Brain microvascular endothelial cell (primary cell): ENCODE results near the gene MRPS15.

Experiments used
- DNase-seq: peaks from one replicate; pipeline ENCODE4 v3.0.0-alpha.2; 2020
- H3K27ac ChIP-seq: fragments of 250-450 bp; sonication (Bioruptor Pico); 2 replicates; pipeline ENCODE4 v1.5.1; 2020; ENCODE audit warnings: mild to moderate bottlenecking, moderate library complexity
- H3K27me3 ChIP-seq: fragments of 250-450 bp; sonication (Bioruptor Pico); replicated peaks from 2 replicates; pipeline ENCODE4 v1.5.1; 2020; ENCODE audit warnings: mild to moderate bottlenecking
- H3K36me3 ChIP-seq: fragments of 250-450 bp; sonication (Bioruptor Pico); replicated peaks from 2 replicates; pipeline ENCODE4 v1.5.1; 2020; ENCODE audit warnings: mild to moderate bottlenecking
- H3K4me3 ChIP-seq: 2 replicates; pipeline ENCODE4 v1.5.1; 2011; ENCODE audit warnings: low read depth, mild to moderate bottlenecking, control low read depth, low read length, moderate library complexity
- CTCF ChIP-seq: IDR thresholded peaks from 2 replicates; pipeline ENCODE4 v1.5.1; 2011; ENCODE audit warnings: low read depth, mild to moderate bottlenecking, moderate library complexity, low read length, control low read depth, inconsistent platforms; ENCODE audit errors: missing control alignments
- in situ Hi-C: cut with HindIII; loops from 2 replicates; pipeline ENCODE4 v1.10.0; 2017; ENCODE audit warnings: low sequenced_read_pairs, low pct_ligation_motif_present

MRPS15 gene

DNA sequence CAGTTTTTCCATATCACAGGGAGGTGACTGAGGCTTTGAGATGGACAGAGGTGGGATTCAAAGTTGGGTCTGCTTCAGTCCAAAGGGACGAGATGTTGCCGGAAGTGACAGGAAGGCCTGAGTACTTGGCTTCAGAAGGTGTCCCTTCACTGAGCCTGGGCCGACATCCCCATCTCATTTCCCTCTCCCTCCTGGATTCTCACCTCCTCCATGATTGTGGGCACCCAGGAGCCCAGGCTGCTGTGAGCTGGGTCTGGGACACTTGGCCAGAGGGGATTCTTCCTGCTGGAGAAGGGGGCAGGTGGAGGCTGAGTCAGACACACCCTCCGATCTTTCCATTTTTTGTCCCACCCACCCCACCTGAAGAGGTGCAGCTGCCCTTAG is 2.8 kb upstream of the MRPS15 start:
- DNase-seq = no peak
- Histone ChIP-seq H3K27ac (no peak overlapping the region), H3K27me3 (no peaks in the 10 kb centered on the region), H3K36me3 (peaks cover 2% of the 10 kb centered on the region), H3K4me3 (no peak overlapping the region)
- no peak for TF ChIP-seq CTCF
- in situ Hi-C loops = no loop called here

- no peak for DNase-seq
- no peak overlapping the region for H3K27ac ChIP-seq
- no peak for TF ChIP-seq CTCF
- in situ Hi-C loops = no loop called here
- no peaks in the 10 kb centered on the region for H3K27me3 ChIP-seq
- H3K36me3 ChIP-seq = peaks cover 4% of the 10 kb centered on the region
- no peak overlapping the region for H3K4me3 ChIP-seq
Observed at GRCh38 chr1:36466370-36467026, 2.3 kb upstream of the MRPS15 start.

DNA sequence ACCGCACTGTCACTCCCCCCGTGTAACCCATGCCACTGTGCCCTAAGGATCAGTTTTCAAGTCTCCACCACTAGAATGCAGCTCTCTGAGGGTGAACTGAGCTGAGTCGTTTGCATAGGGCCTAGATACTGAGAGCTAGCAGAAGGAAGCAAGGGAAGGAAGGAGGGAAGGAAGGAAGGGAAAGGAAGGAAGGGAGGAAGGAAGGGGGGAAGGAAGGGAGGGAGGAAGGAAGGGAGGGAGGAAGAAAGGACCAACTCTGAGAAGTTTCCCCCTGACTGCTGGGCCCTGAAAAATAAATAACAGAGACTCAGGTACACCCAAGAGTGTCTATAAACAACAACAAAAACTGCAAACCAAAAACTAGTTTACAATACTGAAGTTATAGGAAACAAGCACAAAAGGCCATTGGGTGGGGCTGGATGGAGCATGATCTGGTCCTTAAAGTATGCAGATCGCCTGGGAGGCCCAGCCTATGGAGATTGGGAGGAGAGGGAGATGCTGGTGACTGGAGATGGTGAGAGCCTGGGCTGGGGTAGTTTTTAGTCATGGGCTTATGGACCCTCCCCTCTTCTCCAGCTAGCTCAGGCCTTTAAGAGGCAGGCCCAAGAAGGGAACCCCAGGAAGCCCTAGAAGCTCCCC is 1.7 kb upstream of the MRPS15 start:
- in situ Hi-C loops = no loop called here
- no peaks in the 10 kb centered on the region for H3K27me3 ChIP-seq
- no peak for DNase-seq
- H3K27ac ChIP-seq = no peak overlapping the region
- no peak overlapping the region for H3K4me3 ChIP-seq
- no peak for TF ChIP-seq CTCF
- peaks cover 11% of the 10 kb centered on the region for H3K36me3 ChIP-seq

- TF ChIP-seq CTCF = no peak
- in situ Hi-C loops = no loop called here
- H3K4me3 ChIP-seq = peak overlapping the region; percentile 71
- DNase-seq = no peak
- H3K27me3 ChIP-seq = no peaks in the 10 kb centered on the region
- peak overlapping the region; percentile 76 for H3K27ac ChIP-seq
- peaks cover 19% of the 10 kb centered on the region for H3K36me3 ChIP-seq
Observed at GRCh38 chr1:36464605-36465393, 615 bp upstream of the MRPS15 start.

GRCh38 chr1:36463463-36463802 is 751 bp downstream of the MRPS15 start:
- H3K27me3 ChIP-seq = no peaks in the 10 kb centered on the region
- TF ChIP-seq CTCF = no peak
- H3K27ac ChIP-seq = peak overlapping the region; percentile 76
- H3K36me3 ChIP-seq = peaks cover 19% of the 10 kb centered on the region
- peak overlapping the region; percentile 71 for H3K4me3 ChIP-seq
- in situ Hi-C loops = no loop called here
- DNase-seq = no peak
